Epithelial cell of proximal tubule (primary cell): ENCODE results near the gene JPT2. TPM values are rescaled to one million over a fixed set of nuclear protein-coding genes. Genes with fewer than 3 reads are reported as not detected.

ENCODE experiments used
- DNase-seq: peaks from one replicate; pipeline ENCODE4 v3.0.0-alpha.2; 2011; ENCODE audit warnings: low read depth
- H3K4me3 ChIP-seq: 2 replicates; pipeline ENCODE4 v1.5.1; 2011; ENCODE audit warnings: low read depth, mild to moderate bottlenecking, low read length
- CTCF ChIP-seq: conservative IDR thresholded peaks from 2 replicates; pipeline ENCODE4 v1.5.1; 2012; ENCODE audit warnings: low read depth, mild to moderate bottlenecking, low read length
- total RNA-seq: library from RNA; depleted of rRNA; stranded (reverse); fragments of >200 nt; gene quantifications from 2 replicates; pipeline ENCODE4 v1.2.3, GENCODE V29; 2015

Gene JPT2
- total RNA-seq, 1 donor from 2014 or later = 119 TPM

- TF ChIP-seq CTCF = no peak
- H3K4me3 ChIP-seq = no peak overlapping the region
- DNase-seq = no peak
Measured at GRCh38 chr16:1667271-1667670, 10.8 kb upstream of the JPT2 start.

GRCh38 chr16:1667916-1668315 lies 10.2 kb upstream of the JPT2 start:
- no peak for DNase-seq
- TF ChIP-seq CTCF = no peak
- H3K4me3 ChIP-seq = no peak overlapping the region

- no peak overlapping the region for H3K4me3 ChIP-seq
- TF ChIP-seq CTCF = no peak
- DNase-seq = no peak
Measured at GRCh38 chr16:1668612-1669319, 9.3 kb upstream of the JPT2 start.

- DNase-seq = no peak
- TF ChIP-seq CTCF = no peak
- H3K4me3 ChIP-seq = no peak overlapping the region
Measured at GRCh38 chr16:1669698-1670097, 8.4 kb upstream of the JPT2 start.

- H3K4me3 ChIP-seq = no peak overlapping the region
- DNase-seq = no peak
- TF ChIP-seq CTCF = no peak
Measured at GRCh38 chr16:1670371-1670770, 7.7 kb upstream of the JPT2 start.

GRCh38 chr16:1670866-1671265 lies 7.2 kb upstream of the JPT2 start:
- no peak for DNase-seq

More at GRCh38 chr16:1670866-1671265, 7.2 kb upstream of the JPT2 start:
- no peak overlapping the region for H3K4me3 ChIP-seq
- TF ChIP-seq CTCF = no peak
